GM06990 (cell line): ENCODE results near the gene E2F2.

Experiments used
- DNase-seq: peaks from one replicate; pipeline ENCODE4 v3.0.0-alpha.2; 2011; ENCODE audit not compliant: insufficient read length; ENCODE audit errors: extremely low read depth
- H3K27me3 ChIP-seq: replicated peaks from 2 replicates; pipeline ENCODE4 v1.6.0; 2011; ENCODE audit warnings: low read length; ENCODE audit not compliant: control insufficient read depth, insufficient read depth
- H3K36me3 ChIP-seq: 2 replicates; pipeline ENCODE4 v1.5.1; 2011; ENCODE audit warnings: low read length; ENCODE audit not compliant: control insufficient read depth, insufficient read depth
- H3K4me3 ChIP-seq: replicated peaks from 2 replicates; pipeline ENCODE4 v1.5.1; 2011; ENCODE audit warnings: low read depth, mild to moderate bottlenecking, control low read depth, low read length
- TF ChIP-seq, protein P1 (sequence below): IDR thresholded peaks from 2 replicates; pipeline ENCODE4 v1.5.1; 2011; ENCODE audit warnings: low read length, control low read depth, mild to moderate bottlenecking, inconsistent platforms; ENCODE audit not compliant: insufficient read depth, poor library complexity, severe bottlenecking

The E2F2 gene, protein sequence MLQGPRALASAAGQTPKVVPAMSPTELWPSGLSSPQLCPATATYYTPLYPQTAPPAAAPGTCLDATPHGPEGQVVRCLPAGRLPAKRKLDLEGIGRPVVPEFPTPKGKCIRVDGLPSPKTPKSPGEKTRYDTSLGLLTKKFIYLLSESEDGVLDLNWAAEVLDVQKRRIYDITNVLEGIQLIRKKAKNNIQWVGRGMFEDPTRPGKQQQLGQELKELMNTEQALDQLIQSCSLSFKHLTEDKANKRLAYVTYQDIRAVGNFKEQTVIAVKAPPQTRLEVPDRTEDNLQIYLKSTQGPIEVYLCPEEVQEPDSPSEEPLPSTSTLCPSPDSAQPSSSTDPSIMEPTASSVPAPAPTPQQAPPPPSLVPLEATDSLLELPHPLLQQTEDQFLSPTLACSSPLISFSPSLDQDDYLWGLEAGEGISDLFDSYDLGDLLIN

GRCh38 chr1:23530747-23531561 lies at the start of gene E2F2:
TSS of gene E2F2 (minus strand) at chr1:23531233. CDS start at chr1:23530793, 440 bp downstream.
- peak within 1 kb of the TSS; percentile 66 for H3K4me3 ChIP-seq
- peak; percentile 89 for DNase-seq
- no peaks in the 10 kb centered on the region for H3K27me3 ChIP-seq
- no peaks in the 10 kb centered on the region for H3K36me3 ChIP-seq
- TF ChIP-seq, protein P1, sequence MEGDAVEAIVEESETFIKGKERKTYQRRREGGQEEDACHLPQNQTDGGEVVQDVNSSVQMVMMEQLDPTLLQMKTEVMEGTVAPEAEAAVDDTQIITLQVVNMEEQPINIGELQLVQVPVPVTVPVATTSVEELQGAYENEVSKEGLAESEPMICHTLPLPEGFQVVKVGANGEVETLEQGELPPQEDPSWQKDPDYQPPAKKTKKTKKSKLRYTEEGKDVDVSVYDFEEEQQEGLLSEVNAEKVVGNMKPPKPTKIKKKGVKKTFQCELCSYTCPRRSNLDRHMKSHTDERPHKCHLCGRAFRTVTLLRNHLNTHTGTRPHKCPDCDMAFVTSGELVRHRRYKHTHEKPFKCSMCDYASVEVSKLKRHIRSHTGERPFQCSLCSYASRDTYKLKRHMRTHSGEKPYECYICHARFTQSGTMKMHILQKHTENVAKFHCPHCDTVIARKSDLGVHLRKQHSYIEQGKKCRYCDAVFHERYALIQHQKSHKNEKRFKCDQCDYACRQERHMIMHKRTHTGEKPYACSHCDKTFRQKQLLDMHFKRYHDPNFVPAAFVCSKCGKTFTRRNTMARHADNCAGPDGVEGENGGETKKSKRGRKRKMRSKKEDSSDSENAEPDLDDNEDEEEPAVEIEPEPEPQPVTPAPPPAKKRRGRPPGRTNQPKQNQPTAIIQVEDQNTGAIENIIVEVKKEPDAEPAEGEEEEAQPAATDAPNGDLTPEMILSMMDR = no peak

- H3K4me3 ChIP-seq = no peak overlapping the region
- DNase-seq = no peak
- no peaks in the 10 kb centered on the region for H3K36me3 ChIP-seq
- TF ChIP-seq, protein P1 = no peak
- H3K27me3 ChIP-seq = no peaks in the 10 kb centered on the region
These were observed 47.9 kb upstream of the E2F2 start for GRCh38 chr1:23578997-23579363.

- TF ChIP-seq, protein P1 = no peak
- no peaks in the 10 kb centered on the region for H3K36me3 ChIP-seq
- H3K27me3 ChIP-seq = no peaks in the 10 kb centered on the region
- H3K4me3 ChIP-seq = no peak overlapping the region
- DNase-seq = no peak
These were observed 47.4 kb upstream of the E2F2 start for GRCh38 chr1:23578311-23578996.

- H3K4me3 ChIP-seq = peak overlapping the region; percentile 43
- TF ChIP-seq, protein P1 = no peak
These were observed 46.3 kb upstream of the E2F2 start for GRCh38 chr1:23577056-23578004.

More at GRCh38 chr1:23577056-23578004, 46.3 kb upstream of the E2F2 start:
- Histone ChIP-seq H3K27me3 (no peaks in the 10 kb centered on the region), H3K36me3 (no peaks in the 10 kb centered on the region)
- DNase-seq = peak; percentile 74
